ENCODE measurements around the gene AHRR.
A peak's percentile ranks its signal among the peaks of the same experiment; 100 is the strongest.
"Not testable (repeated sequence)": the region's sequence is repeated elsewhere in the genome, so short reads cannot be mapped to it uniquely, and the experiment has no call there.

AHRR gene

GRCh38 chr5:306011-306805 lies 15.3 kb upstream of the AHRR start:
- peaks cover 21% of the 10 kb centered on the region; the same call in 1 of the 2 replicates for H3K36me3 ChIP-seq (ENCODE audit: insufficient read depth, low read depth, low read length)
- no peaks in the 10 kb centered on the region; the same call in 1 of the 2 replicates for H3K4me1 ChIP-seq (ENCODE audit: insufficient read depth, low read length)
- no peaks in the 10 kb centered on the region for H3K9me3 ChIP-seq (ENCODE audit: insufficient read depth, low read depth, low read length)
- no peaks in the 10 kb centered on the region for H3K27me3 ChIP-seq (ENCODE audit: insufficient read depth, low read length)
- no peak overlapping the region for H3K27ac ChIP-seq (ENCODE audit: low read length)
- H3K4me3 ChIP-seq (ENCODE audit: low read length), result no peak overlapping the region
- H3K9ac ChIP-seq (ENCODE audit: low read depth, low read length), result no peak overlapping the region

GRCh38 chr5:307306-307705 lies 14.2 kb upstream of the AHRR start:
- no peak overlapping the region for H3K4me3 ChIP-seq (ENCODE audit: low read length)
- H3K27me3 ChIP-seq (ENCODE audit: insufficient read depth, low read length), result no peaks in the 10 kb centered on the region
- H3K27ac ChIP-seq (ENCODE audit: low read length), result no peak overlapping the region
- no peak overlapping the region for H3K9ac ChIP-seq (ENCODE audit: low read depth, low read length)
- H3K4me1 ChIP-seq (ENCODE audit: insufficient read depth, low read length), result no peaks in the 10 kb centered on the region; the same call in 1 of the 2 replicates
- peaks cover 21% of the 10 kb centered on the region; the same call in 1 of the 2 replicates for H3K36me3 ChIP-seq (ENCODE audit: insufficient read depth, low read depth, low read length)
- H3K9me3 ChIP-seq (ENCODE audit: insufficient read depth, low read depth, low read length), result no peaks in the 10 kb centered on the region

GRCh38 chr5:307794-308579 lies 13.5 kb upstream of the AHRR start:
- Histone ChIP-seq H3K27ac (ENCODE audit: low read length) (no peak overlapping the region), H3K36me3 (ENCODE audit: insufficient read depth, low read depth, low read length) (peaks cover 21% of the 10 kb centered on the region; the same call in 1 of the 2 replicates), H3K9me3 (ENCODE audit: insufficient read depth, low read depth, low read length) (no peaks in the 10 kb centered on the region), H3K4me3 (ENCODE audit: low read length) (no peak overlapping the region), H3K9ac (ENCODE audit: low read depth, low read length) (0 out of 2 replicates have a peak overlapping the region, but pooled peaks have one; percentile 2), H3K4me1 (ENCODE audit: insufficient read depth, low read length) (no peaks in the 10 kb centered on the region; the same call in 1 of the 2 replicates), H3K27me3 (ENCODE audit: insufficient read depth, low read length) (no peaks in the 10 kb centered on the region)

GRCh38 chr5:308672-309271 lies 12.7 kb upstream of the AHRR start:
- H3K4me1 ChIP-seq (ENCODE audit: insufficient read depth, low read length), result no peaks in the 10 kb centered on the region; the same call in 1 of the 2 replicates

GRCh38 chr5:309831-310230 lies 11.7 kb upstream of the AHRR start:
- H3K9ac ChIP-seq (ENCODE audit: low read depth, low read length); H3K9me3 ChIP-seq (ENCODE audit: insufficient read depth, low read depth, low read length); H3K27me3 ChIP-seq (ENCODE audit: insufficient read depth, low read length); H3K4me1 ChIP-seq (ENCODE audit: insufficient read depth, low read length); H3K27ac ChIP-seq (ENCODE audit: low read length); H3K4me3 ChIP-seq (ENCODE audit: low read length): not testable (repeated sequence)
- H3K36me3 ChIP-seq (ENCODE audit: insufficient read depth, low read depth, low read length), result peaks cover 31% of the 10 kb centered on the region

More at GRCh38 chr5:308672-309271, 12.7 kb upstream of the AHRR start:
- H3K9me3 ChIP-seq (ENCODE audit: insufficient read depth, low read depth, low read length), result no peaks in the 10 kb centered on the region
- no peak overlapping the region for H3K4me3 ChIP-seq (ENCODE audit: low read length)
- peaks cover 21% of the 10 kb centered on the region; the same call in 1 of the 2 replicates for H3K36me3 ChIP-seq (ENCODE audit: insufficient read depth, low read depth, low read length)
- H3K9ac ChIP-seq (ENCODE audit: low read depth, low read length), result no peak overlapping the region
- no peaks in the 10 kb centered on the region for H3K27me3 ChIP-seq (ENCODE audit: insufficient read depth, low read length)
- H3K27ac ChIP-seq (ENCODE audit: low read length), result no peak overlapping the region

GRCh38 chr5:310516-310915 lies 11.0 kb upstream of the AHRR start:
- no peak overlapping the region for H3K27ac ChIP-seq (ENCODE audit: low read length)
- H3K4me3 ChIP-seq (ENCODE audit: low read length), result no peak overlapping the region
- H3K4me1 ChIP-seq (ENCODE audit: insufficient read depth, low read length), result no peaks in the 10 kb centered on the region; the same call in 1 of the 2 replicates
- H3K36me3 ChIP-seq (ENCODE audit: insufficient read depth, low read depth, low read length), result peaks cover 30% of the 10 kb centered on the region
- H3K27me3 ChIP-seq (ENCODE audit: insufficient read depth, low read length), result no peaks in the 10 kb centered on the region
- no peaks in the 10 kb centered on the region for H3K9me3 ChIP-seq (ENCODE audit: insufficient read depth, low read depth, low read length)
- no peak overlapping the region for H3K9ac ChIP-seq (ENCODE audit: low read depth, low read length)

- Histone ChIP-seq H3K9ac (ENCODE audit: low read depth, low read length) (no peak overlapping the region), H3K9me3 (ENCODE audit: insufficient read depth, low read depth, low read length) (no peaks in the 10 kb centered on the region), H3K27ac (ENCODE audit: low read length) (no peak overlapping the region), H3K4me1 (ENCODE audit: insufficient read depth, low read length) (no peaks in the 10 kb centered on the region; the same call in 1 of the 2 replicates), H3K36me3 (ENCODE audit: insufficient read depth, low read depth, low read length) (peaks cover 29% of the 10 kb centered on the region), H3K27me3 (ENCODE audit: insufficient read depth, low read length) (no peaks in the 10 kb centered on the region), H3K4me3 (ENCODE audit: low read length) (no peak overlapping the region)
Observed at GRCh38 chr5:310941-311434, 10.5 kb upstream of the AHRR start.

- no peak overlapping the region for H3K27ac ChIP-seq (ENCODE audit: low read length)
Observed at GRCh38 chr5:311963-312362, 9.6 kb upstream of the AHRR start.

GRCh38 chr5:312845-313244 lies 8.7 kb upstream of the AHRR start:
- no peaks in the 10 kb centered on the region for H3K27me3 ChIP-seq (ENCODE audit: insufficient read depth, low read length)
- no peak overlapping the region for H3K4me3 ChIP-seq (ENCODE audit: low read length)
- H3K9me3 ChIP-seq (ENCODE audit: insufficient read depth, low read depth, low read length), result no peaks in the 10 kb centered on the region
- no peak overlapping the region for H3K27ac ChIP-seq (ENCODE audit: low read length)
- peaks cover 21% of the 10 kb centered on the region for H3K36me3 ChIP-seq (ENCODE audit: insufficient read depth, low read depth, low read length)
- no peaks in the 10 kb centered on the region; the same call in 1 of the 2 replicates for H3K4me1 ChIP-seq (ENCODE audit: insufficient read depth, low read length)
- H3K9ac ChIP-seq (ENCODE audit: low read depth, low read length), result no peak overlapping the region

More at GRCh38 chr5:311963-312362, 9.6 kb upstream of the AHRR start:
- Histone ChIP-seq H3K27me3 (ENCODE audit: insufficient read depth, low read length) (no peaks in the 10 kb centered on the region), H3K4me1 (ENCODE audit: insufficient read depth, low read length) (no peaks in the 10 kb centered on the region; the same call in 1 of the 2 replicates), H3K4me3 (ENCODE audit: low read length) (no peak overlapping the region), H3K9ac (ENCODE audit: low read depth, low read length) (no peak overlapping the region), H3K9me3 (ENCODE audit: insufficient read depth, low read depth, low read length) (no peaks in the 10 kb centered on the region), H3K36me3 (ENCODE audit: insufficient read depth, low read depth, low read length) (peaks cover 22% of the 10 kb centered on the region)

- H3K36me3 ChIP-seq (ENCODE audit: insufficient read depth, low read depth, low read length), result peaks cover 21% of the 10 kb centered on the region
- H3K27me3 ChIP-seq (ENCODE audit: insufficient read depth, low read length), result peaks cover under 1% of the 10 kb centered on the region
- H3K27ac ChIP-seq (ENCODE audit: low read length), result no peak overlapping the region
- no peaks in the 10 kb centered on the region; the same call in 1 of the 2 replicates for H3K4me1 ChIP-seq (ENCODE audit: insufficient read depth, low read length)
- no peak overlapping the region for H3K9ac ChIP-seq (ENCODE audit: low read depth, low read length)
- H3K9me3 ChIP-seq (ENCODE audit: insufficient read depth, low read depth, low read length), result no peaks in the 10 kb centered on the region
- H3K4me3 ChIP-seq (ENCODE audit: low read length), result no peak overlapping the region
Observed at GRCh38 chr5:313265-313664, 8.2 kb upstream of the AHRR start.

GRCh38 chr5:313806-314376 lies 7.6 kb upstream of the AHRR start:
- Histone ChIP-seq H3K4me1 (ENCODE audit: insufficient read depth, low read length) (no peaks in the 10 kb centered on the region; the same call in 1 of the 2 replicates), H3K27me3 (ENCODE audit: insufficient read depth, low read length) (peaks cover 7% of the 10 kb centered on the region), H3K36me3 (ENCODE audit: insufficient read depth, low read depth, low read length) (peaks cover 21% of the 10 kb centered on the region)

More at GRCh38 chr5:313806-314376, 7.6 kb upstream of the AHRR start:
- Histone ChIP-seq H3K27ac (ENCODE audit: low read length) (no peak overlapping the region), H3K9me3 (ENCODE audit: insufficient read depth, low read depth, low read length) (no peaks in the 10 kb centered on the region), H3K9ac (ENCODE audit: low read depth, low read length) (no peak overlapping the region), H3K4me3 (ENCODE audit: low read length) (no peak overlapping the region)

Measured in iPS-20b (cell line).